HG02610 (cell line): ENCODE results near the gene RGS19.
"Not testable (repeated sequence)": the region's sequence is repeated elsewhere in the genome, so short reads cannot be mapped to it uniquely, and the experiment has no call there.

Source experiments
- ATAC-seq: cut with Tn5 transposase; IDR thresholded peaks from one replicate; pipeline ENCODE4 v1.9.1; 2021; ENCODE audit warnings: mild to moderate bottlenecking, moderate library complexity; ENCODE audit not compliant: unreplicated experiment

Gene RGS19

DNA sequence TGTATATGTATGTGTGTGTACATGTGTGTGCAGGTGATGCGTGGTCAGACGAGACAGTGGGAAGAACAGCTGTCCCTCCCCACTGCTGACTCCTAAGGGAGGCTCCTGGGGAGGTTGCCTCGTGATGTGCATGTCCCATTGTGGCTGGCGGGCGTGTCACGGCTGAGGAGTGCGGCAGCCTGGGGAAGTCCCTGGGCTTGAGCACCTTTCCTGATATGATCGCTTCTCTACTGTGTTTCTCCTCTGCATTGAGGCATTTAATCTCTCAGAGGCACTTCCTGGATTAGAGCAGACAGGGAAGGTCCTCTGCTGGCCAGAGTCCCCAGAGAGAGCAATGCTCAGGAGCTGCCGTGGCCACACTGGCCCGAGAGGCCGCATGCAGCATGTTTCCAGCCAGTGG is 16.6 kb upstream of the RGS19 start:
- ATAC-seq, result no peak

DNA sequence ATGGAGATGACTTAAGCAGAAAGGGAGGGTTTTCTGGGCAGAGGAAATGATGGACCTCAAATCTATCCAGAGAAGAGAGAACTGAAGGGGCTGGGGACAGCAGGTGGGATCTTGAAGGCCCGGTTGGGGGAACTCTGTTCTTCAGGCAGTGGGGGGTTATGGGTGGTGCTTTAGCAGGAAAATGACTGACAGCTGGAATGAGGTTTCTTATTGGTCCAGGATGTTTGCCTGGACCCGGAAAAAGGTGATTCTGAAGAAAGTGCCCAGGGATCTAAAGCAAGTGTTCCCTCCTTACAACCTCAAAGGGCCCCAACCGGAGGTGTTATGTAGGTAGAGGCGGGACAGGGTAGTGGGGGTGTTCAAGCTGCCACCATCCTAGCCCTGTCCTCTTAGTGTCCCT is 16.1 kb upstream of the RGS19 start:
- ATAC-seq, result no peak

DNA sequence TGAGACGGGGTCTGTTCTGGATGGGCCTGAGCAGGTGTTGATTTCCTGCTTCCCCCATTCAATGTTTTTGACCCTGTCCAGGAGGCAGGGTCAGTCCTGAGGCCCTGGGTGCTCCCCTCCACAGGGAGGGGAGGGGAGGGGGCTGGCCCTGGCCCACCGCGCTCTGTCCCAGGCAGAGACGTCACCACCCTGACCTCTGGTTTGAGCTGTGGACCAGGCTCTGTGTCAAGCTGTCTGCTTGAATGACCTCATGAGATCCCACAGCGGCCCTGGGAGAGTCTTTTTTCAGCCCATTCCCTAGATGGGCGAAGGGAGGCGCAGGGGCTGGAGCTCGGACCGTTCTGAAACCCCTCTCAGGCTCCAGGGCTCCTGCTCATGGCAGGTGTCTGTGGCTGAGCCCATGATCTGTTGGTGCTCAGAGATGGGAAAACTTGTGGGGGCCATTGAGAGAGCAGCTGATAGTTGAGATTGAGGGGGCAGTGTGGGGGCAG is 13.7 kb upstream of the RGS19 start:
- ATAC-seq, result no peak

DNA sequence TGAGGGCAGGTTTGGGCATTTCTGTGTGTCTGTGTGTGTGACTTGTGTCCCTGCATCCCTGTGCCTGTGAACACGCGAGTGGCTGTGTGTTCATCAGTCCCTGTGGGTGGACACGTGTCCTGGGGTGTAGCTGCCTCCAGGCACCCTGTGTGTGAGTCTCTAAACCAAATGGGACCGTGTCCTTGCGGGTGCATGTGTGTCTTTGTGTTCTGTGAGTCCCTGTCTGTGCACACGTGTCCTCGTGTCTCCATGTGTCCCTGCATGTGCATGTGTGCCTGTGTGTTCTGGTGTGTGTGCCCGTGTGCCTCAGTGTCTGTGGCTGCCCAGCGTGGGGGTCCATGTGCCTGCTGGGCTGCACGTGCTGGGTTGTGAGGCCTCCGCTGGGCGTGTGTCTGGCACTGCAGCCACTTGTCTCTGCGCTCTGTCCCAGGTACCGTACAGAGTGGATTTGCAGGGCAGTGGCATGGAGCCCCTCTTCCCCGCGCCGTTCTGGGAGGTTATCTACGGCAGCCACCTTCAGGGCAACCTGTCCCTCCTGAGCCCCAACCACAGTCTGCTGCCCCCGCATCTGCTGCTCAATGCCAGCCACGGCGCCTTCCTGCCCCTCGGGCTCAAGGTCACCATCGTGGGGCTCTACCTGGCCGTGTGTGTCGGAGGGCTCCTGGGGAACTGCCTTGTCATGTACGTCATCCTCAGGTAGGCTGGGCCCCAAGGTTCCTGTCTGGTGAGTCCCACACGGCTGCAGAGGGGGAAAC is 13.1 kb upstream of the RGS19 start:
- no peak for ATAC-seq

DNA sequence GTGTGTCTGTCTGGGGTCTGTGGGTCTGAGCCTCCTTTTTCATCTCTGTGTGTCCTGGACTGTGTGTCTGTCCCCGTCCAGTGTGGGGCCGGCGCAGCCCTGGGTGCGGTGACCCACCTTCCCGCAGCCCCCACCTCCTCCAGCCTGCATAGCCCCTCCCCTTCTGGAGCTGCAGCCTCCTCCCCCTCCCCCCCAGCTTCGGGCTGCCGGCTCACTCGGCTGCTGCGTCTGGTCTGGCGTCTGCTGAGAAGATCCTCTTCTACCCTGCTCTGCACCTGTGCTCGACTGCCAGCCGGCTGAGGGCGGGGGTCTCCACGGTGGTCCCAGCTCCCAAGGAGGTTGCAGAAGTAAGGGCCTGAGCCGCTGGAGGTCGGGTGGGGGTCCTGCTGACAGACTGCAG is 12.5 kb upstream of the RGS19 start:
- no peak for ATAC-seq

DNA sequence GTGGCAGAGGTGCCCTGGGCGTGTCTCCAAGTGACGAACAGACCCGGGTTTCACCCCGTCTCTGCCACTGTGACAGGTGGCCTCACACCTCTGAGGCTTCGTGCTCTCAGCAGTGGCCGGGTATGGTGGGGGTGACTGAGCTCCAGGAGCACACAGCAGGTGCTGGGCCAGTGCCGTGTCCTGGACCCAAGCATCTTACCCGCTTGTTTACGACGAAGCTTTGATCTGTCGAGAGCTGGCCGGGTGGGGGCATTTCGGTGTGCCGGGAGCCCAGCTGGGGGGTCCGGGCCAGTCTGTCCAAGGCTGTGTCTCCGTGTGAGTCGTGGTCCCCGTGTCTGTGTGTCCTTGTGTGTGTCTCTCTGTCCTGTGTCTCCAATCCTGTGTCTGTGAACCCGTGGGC is 12.0 kb upstream of the RGS19 start:
- ATAC-seq, result no peak

DNA sequence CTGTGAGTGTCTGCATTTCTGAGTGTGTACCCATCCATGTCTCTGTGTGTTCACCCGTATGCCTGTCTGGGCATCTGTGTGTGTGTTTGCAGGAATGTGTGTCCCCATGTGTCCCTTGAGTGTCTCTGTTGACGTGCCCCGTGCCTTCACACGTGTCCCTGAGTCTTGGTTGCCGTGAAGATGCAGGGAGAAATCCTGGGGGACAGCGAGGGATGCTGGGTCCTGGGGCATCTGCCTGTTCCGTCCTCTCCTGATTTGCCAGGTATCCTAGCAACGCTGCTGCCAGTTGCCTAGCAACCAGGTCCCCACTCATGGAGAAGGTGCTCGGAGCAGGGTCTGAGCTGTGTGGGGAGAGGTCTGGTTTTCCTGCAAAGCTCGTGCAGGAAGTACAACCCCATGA is 10.8 kb upstream of the RGS19 start:
- ATAC-seq, result no peak

DNA sequence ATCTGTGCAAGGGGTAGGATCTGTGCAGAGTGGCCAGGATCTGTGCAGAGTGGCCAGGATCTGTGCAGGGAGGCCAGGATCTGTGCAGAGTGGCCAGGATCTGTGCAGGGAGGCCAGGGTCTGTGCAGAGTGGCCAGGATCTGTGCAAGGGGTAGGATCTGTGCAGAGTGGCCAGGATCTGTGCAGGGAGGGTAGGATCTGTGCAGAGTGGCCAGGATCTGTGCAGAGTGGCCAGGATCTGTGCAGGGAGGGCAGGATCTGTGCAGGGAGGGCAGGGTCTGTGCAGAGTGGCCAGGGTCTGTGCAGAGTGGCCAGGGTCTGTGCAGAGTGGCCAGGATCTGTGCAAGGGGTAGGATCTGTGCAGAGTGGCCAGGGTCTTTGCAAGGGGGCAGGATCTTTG is 9.3 kb upstream of the RGS19 start:
- not testable (repeated sequence) for ATAC-seq

DNA sequence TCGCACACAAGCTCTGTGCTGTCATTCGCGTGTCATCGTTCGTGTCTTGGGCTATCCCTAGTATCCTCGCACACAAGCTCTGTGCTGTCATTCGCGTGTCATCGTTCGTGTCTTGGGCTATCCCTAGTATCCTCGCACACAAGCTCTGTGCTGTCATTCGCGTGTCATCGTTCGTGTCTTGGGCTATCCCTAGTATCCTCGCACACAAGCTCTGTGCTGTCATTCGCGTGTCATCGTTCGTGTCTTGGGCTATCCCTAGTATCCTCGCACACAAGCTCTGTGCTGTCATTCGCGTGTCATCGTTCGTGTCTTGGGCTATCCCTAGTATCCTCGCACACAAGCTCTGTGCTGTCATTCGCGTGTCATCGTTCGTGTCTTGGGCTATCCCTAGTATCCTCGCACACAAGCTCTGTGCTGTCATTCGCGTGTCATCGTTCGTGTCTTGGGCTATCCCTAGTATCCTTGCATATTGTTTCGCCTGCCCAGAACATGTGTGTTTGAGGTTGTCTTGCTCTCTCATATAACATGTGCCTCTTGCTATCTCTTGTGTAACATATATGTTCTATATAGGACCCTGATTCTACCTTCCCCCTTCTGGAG is 8.0 kb upstream of the RGS19 start:
- not testable (repeated sequence) for ATAC-seq

DNA sequence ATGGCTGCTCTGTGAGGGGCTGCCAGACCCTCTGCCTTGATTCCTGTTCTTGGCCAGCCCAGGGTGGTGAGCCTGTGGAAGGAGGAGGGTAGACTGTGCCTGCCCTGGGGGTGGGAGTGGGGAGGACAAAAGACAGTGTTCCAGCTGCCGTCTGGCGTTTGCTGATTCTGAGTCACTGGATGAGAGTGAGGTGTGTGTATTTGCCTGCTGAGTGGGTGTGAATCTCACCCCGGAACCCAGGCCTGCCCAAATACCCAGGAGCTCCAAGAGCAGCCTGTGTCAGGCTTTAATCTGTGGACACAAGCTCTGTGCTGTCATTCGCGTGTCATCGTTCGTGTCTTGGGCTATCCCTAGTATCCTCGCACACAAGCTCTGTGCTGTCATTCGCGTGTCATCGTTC is 7.5 kb upstream of the RGS19 start:
- no peak for ATAC-seq

DNA sequence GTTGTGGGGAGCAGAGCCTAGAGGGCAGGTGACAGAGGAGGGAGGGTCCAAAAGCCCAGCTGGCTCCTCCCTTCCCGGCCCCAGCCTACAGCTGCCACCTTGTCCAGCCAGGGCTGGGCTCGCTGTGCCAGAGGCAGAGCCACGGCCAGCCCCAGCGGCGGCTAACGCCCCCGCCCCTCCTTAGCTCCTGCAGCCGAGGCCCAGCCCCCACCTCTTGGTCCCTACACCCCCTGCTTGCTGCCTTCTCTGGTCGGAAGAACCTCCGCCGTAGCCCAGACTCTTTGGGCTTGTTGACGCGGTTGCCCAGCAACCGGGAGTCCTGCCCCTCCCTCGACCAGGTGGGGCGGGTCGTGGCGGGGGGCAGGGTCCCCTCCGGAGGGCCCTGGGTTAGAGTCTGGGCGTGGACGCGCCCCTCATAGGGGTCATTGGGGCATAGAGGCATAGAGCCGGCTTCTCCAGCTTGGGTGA is 5.4 kb upstream of the RGS19 start:
- ATAC-seq, result no peak

DNA sequence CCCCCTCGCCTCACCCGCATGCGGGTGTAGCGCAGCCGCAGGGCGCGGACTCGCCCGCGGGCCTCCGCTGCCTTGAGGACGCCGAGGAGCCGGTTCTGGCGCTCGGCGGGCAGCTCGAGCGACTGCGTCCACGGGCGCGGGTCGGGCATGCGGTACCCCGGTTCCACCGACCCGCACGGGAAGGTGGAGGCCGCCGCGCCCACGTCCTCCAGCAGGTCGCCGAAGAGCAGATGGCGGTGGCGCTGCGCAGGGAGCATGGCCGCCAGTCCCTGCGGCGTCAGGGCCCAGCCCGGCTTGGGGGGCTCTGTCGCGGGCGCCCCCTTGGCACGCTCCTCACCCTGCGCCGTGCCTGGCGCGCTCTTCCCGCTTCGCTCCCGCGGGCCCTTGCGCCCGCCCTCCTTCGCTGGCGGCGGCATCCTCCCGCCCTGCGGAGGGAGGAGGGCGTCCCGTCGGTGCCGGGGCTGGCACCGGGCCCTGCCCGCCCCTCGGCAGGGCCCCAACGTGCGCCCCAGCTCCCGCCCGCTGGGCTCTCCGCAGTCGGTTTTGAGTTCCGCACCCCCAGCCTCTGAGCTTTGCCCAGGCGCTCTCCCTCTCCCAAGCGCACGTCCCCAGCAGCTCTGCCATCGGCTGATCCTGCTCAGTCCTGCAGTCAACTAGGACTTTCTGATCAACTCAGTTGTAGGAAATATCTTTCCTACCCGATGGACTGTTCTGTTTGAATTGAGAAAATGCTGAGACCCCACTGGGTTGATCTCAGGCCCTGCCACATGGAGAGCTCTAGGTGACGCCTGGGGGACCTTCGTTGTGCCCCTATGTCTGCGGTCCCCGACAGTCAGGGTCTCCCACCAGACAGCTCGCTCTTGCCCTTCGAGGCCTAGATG is 4.7 kb upstream of the RGS19 start, which contains the start of gene LKAAEAR1:
TSS of gene LKAAEAR1 (minus strand) at position 595 of the 881 bp plus-strand sequence. CDS start at position 416, 179 bp downstream.
- no peak for ATAC-seq

DNA sequence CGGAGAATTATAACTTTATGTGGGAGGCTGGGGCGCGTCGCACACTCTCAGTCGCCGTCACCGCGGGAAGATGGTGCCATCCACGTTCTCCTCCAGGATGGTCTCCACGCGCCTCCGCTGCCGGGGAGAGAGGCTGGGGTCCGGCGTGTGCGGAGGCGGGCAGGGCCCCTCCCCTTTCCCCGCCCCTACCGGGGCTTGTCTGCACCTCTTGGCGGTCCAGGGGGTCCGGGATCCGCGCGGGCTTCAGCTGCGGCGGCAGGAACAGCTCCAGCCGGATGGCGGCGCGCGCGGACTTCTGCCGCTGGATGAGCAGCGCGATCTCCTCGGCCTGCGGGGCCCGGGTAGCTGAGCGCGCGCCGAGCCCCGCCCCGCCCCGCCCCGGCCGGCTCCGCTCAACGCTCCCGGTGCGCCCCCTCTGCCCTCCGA is 4.1 kb upstream of the RGS19 start:
- no peak for ATAC-seq

DNA sequence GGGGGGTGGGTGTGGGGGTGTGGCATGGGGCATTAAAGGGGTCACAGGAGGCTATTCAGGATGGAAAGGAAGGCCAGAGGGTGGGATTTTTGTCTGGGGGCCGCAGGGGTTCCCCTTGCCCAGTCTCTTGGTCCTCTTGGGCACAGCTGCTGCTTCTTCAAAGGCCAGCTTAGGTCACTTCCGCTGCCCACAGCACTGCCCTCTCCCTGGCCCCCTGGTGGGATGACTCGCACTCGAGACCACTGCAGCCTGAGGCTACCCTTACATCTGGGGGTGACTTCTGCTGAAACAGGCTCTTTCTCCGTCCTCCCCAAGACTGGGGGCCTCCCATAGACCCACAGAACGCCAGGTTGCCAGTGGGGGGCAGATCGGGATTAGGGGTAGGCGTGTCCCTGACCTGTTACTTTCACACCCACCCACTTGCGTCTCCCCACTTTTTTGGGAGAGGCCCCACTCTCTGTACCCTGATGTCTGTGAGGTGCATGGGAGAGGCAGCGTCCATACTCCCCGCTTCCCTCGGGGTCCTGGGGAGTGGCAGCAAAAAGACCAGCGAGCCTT is 3.6 kb upstream of the RGS19 start:
- ATAC-seq, result no peak

DNA sequence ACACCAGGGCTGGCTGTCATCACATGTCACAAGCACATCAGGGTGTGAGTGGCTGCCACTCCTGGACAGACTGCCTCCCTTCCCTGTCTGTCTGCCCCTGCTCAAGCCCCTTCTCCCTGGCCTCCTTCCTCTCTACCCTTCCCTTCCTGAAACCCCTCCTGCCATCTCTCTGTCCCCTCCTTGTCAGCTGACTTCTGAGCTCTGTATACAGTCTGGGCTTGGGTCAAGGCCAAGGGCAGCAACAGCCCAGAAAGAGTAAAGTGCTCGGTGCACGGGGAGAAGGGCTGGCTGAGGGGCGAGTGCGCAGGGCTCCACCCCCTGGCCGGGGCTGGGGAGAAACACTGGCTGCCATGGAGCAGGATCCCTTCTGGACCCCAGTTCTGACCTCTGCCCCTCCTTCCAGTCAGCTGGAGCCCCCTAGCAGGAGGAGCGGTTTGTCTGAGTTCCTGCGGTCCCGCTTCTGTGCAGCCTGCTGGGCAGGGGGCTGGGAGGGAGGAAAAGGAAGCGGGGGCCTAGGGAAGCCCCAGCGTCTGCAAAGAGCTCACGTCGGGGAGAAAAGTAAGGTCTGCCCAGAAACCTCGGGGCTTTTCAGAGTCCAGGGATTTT is 2.9 kb upstream of the RGS19 start:
- ATAC-seq, result no peak

DNA sequence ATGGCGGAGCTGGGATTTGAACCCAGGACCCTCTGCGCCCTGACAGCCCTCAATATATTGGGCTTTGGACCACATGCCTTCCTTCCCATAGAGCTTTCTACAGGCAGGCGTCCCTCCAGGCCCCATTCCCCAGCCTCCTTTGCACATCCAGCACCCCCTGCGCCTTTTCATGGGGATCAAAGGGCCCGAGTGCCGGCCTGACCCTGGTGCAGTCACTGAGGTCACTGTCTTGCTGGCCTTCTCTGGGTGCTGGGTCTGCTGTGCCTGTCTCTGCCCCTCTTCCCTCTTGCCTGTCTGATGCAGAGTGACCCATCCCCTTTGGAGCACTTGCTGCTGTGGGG is 2.3 kb upstream of the RGS19 start:
- ATAC-seq, result no peak

DNA sequence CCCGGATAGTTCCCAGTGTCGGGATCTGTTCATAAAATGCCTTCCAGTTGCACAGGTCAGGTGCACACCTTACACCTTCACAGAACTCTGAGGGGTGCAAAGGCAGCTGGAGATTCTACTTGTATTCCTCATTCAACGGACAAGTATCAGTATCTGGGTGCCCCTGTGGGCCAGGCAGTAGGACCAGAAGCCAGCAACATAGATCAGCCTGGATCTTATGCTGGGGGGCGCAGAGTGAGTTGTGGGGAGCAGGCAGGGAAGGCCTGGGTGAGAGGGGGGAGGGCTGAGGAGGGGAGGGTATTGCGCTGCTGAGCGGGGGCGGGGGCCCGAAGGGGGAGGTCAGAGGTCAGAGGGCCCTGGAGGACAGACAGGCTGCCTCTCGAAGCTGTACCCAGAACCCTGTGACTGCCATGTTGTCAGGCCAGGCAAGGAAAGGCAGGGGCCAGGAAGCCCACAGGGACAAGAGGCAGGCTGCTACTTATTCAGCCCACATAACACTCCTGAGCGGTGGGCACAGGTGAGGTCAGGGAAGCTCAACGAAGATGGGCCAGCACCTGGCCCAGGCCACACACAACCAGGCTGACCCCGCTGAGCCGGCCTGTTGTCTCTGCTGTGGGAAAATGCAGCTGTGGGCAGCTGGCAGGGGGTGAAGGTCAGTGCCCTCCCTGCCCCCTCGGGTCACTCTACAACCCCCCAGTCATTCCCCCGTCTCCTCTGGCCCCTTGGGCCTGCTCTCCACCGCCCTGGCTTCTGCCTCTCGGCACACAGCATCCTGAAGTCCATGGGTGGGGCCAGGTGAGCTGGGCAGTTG is 1.7 kb upstream of the RGS19 start:
- no peak for ATAC-seq

DNA sequence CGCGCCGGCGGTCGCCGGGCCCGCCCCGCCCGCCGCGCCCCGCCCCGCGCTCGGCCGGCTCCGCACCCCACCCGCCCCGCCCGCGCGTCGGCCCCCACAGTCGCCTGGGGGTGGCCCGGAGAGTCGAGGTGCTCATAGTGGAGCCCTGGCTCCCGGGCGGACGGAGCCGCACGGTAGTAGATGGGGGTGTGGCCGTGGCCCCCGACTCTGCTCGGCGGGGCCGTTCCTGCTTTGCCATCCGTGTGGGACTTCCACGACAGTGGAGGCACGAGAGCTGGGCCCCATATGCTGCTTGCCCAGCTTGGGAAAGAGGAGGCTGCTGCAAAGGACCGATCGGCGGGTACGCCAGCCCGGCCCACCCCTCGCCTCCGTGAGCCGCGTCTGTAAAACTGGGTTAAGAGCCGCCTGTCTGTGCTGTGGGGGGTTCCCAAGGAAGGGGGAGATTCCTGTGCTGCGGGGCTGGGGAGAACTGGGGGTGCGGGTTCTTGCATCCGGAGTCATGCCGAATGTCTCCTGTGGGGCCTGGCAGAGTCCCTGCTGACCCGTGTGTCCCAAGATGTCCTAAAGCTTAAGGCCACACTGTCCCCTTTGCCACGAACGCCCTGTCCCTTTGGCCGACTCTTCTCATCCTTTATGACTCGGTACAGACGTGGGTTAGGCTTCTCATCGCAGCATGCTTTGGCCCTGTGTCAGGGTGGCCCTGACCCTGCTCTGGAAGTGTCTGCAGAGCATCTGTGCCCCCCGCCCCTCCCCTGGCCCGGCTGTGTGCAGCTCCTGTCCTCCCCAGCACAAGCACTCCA is 895 bp upstream of the RGS19 start, which contains the start of gene OPRL1:
TSS of gene OPRL1 (plus strand) at position 70 of the 800 bp plus-strand sequence. CDS start 12,639 bp downstream, outside the sequence.
- ATAC-seq, result no peak

DNA sequence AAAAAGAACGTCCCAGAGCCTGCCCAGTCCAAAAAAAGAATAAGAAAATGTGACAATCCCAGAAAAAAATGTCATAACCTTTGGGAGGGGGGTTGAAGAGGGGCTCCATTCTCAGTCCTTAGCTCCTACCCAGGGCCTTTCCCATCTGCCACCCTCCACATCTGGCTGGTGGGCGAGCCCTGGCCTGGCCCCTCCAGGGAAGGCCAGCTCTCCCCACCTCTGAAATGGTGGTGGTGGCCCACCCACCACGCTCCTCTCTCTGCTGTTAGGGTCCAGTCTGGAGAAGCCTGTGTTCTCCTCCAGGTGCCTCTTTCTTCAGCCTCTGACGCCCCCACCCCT is 415 bp downstream of the RGS19 start:
- ATAC-seq, result no peak
